GM10847 (cell line): ENCODE measurements around the gene PPEF2.

Experiments
- POLR2A ChIP-seq: IDR thresholded peaks from 2 replicates; pipeline ENCODE4 v1.6.1; 2011; ENCODE audit not compliant: insufficient read length; ENCODE audit errors: extremely low read depth

Gene PPEF2

DNA sequence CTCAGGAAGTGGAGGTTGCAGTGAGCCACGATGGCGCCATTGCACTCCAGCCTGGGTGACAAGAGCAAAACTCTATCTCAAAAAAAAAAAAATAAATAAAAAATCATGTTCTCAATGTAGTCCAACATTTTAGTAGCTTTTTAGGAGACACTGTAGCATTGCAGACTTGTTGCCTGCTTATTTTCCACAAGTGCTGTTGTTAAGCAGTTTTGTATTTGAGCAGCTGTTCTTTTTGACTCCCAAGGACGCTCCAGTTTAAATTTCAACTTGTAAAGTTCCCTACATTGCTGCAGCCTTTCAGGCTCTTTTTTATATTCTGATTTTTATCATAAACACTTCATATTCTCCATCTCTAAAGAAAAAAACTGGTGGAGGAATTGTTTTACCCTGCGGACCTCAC is 83.1 kb downstream of the PPEF2 start:
- no peak for TF ChIP-seq POLR2A

DNA sequence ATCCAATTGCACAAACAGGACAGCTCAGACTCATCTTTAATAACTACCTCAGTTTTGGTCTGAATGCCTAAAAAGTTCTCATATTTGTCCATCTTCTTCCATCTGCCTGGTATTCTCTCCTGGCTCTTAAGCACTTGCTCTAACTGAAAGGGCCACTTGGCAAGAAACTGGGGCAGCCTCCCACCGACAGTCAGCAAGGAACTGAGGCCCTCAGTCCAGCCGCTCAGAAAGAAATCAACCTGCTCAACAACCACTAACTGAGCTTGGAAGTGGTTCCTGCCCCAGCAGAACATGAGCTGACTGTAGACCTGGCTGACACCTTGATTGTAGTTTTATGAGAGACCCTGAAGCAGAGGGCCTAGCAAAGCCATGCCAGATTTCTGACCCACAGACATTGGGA is 84.4 kb downstream of the PPEF2 start:
- TF ChIP-seq POLR2A: no peak
